NCI-H526 treated with DMSO at 0.1 percent for 48 hours (cell line): Measurements from ENCODE around the gene TMC1.
"Not testable (repeated sequence)": the region's sequence is repeated elsewhere in the genome, so short reads cannot be mapped to it uniquely, and the experiment has no call there.

Experiments
- DNase-seq: peaks from one replicate; lab custom pipeline; 2025; lab: John Stamatoyannopoulos, UW

The TMC1 gene

DNA sequence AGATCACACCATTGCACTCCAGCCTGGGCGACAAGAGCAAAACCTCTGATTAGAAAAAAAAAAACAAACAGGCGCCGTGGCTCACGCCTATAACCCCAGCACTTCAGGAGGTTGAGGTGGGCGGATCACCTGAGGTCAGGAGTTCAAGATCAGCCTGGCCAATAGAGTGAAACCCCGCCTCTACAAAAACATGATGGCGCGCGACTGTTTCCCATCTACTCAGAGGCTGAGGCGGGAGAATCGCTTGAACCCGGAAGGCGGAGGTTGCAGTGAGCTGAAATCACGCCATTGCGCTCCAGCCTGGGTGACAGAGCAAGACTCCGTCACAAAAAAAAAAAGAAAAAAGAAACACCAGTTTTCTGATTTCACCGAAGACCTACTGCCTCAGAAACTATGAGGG, at the start of gene TMC1:
Gene TMC1 (plus strand): TSS at position 193 of the 400 bp plus-strand sequence. CDS start 127,041 bp downstream, outside the sequence.
- DNase-seq: not testable (repeated sequence)

GRCh38 chr9:72473474-72474261, 47.7 kb upstream of the TMC1 start:
- DNase-seq: no peak

GRCh38 chr9:72474676-72475075, 46.7 kb upstream of the TMC1 start:
- DNase-seq: no peak

GRCh38 chr9:72476100-72476499, 45.3 kb upstream of the TMC1 start:
- no peak for DNase-seq

GRCh38 chr9:72476617-72477437, 44.6 kb upstream of the TMC1 start:
- DNase-seq: no peak

DNA sequence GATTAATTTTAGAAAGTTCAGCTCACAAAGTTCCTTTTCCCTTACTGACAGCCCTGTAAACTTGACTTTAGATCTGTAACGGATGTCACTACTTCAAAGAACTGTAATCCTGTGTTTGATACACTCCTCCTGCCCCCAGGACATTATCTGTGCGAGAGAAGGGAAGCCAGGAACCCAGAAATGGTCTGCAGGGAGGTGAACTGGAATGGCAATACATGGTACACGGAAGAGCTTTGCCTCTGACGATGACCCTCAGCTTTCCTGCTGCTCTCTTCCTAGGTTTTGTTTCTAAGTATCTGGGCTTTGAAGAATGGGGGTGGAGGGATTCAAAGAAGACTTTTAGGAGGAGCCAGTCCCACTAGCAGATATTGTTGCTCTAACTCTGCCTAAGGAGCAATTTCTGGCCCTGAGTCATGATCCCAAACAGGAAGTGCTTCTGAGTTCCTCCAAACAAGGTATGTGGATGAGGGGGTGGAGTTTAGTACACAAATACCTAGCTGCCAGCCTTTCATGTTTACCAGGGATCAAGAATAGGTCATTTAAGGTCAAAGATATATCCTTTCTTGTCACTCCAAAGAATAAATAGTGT, 43.4 kb upstream of the TMC1 start:
- no peak for DNase-seq

DNA sequence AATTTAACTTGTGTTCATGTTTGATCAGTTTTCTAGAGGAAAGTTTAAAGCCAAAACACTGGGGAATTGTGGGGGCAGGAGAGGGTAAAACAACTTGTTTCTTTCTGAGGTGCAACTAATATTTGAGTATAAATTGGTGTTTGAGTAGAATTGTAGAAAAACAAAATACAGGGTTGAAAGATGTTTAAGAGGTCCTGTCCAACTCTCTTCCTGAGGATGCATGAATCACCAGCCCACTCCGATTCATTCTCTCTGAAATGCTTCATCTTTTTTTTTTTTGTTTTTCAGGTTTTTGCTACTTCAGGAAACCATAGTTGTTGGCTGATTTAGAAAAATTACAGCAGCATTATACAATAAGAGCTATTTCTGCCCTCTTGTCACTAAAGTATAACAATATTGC, 42.4 kb upstream of the TMC1 start:
- no peak for DNase-seq

DNA sequence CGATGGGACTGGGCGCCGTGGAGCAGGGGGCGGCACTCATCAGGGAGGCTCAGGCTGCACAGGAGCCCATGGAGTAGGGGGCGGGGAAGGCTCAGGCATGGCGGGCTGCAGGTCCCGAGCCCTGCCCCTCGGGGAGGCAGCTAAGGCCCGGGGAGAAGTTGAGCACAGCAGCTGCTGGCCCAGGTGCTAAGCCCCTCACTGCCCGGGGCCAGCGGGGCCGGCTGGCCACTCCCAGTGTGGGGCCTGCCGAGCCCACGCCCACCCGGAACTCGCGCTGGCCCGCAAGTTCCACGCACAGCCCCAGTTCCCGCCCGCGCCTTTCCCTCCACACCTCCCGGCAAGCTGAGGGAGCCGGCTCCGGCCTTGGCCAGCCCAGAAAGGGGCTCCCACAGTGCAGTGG, 41.1 kb upstream of the TMC1 start:
- DNase-seq: not testable (repeated sequence)

- no peak for DNase-seq
These were observed 40.5 kb upstream of the TMC1 start for GRCh38 chr9:72480921-72481320.

- DNase-seq: no peak
These were observed 35.4 kb upstream of the TMC1 start for GRCh38 chr9:72485821-72486593.

DNA sequence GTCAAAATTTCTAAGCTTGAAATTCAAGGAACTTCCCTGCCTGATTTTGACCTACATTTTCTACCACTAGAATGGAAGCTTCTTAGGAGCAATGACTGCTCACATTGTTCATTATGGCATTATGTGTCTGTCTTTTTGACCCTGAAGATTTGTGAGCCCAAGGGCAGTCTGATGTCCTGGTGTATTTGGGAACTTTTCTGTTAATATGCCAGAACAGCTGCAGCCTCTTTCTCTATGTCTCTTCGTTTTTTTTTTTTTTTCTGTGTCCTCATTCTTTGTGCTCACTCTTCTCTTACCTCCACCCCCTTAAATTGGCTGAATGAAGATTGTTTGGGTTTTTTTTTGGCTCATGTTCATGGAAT, 34.8 kb upstream of the TMC1 start:
- no peak for DNase-seq

DNA sequence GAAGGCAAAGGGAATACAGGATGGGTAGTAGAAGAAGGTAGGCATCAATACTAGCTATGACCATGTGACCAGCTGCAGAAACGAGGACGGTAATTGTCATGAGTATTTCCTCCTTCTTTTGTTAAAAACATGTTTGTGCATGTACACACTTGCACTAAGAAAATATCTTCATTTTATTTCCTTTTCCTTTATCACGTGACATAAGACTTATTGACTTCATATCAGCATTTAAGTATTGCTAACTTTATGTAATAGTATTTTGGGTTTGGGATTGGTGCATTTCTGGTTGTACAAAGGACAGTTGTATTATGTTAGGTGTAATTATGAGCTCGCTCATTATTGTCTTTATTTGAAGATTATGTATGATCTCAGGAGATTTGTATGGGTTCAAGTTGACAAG, 33.7 kb upstream of the TMC1 start:
- not testable (repeated sequence) for DNase-seq

- no peak for DNase-seq
These were observed 31.4 kb upstream of the TMC1 start for GRCh38 chr9:72489986-72490385.

GRCh38 chr9:72491242-72491641, 30.2 kb upstream of the TMC1 start:
- DNase-seq: no peak

DNA sequence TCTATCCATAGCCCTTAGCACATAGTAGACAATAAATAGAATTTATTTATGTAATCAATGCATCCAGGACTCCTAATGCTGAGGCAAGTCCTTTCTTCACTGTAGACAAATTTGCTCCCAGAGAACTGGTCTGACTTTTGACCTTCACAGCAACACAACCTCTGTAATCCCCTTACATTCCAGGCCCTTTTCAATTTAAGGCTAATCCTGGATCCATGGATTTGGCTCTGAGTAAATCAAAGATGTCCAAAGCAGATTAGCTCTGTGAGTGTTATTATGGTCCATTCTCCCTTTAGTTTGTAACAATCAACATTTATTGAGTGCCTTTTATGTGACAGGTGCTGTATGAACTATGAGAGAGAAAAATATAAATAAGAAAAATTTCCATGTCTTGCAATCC, 27.4 kb upstream of the TMC1 start:
- no peak for DNase-seq

GRCh38 chr9:72497447-72498046, 23.9 kb upstream of the TMC1 start:
- DNase-seq: no peak

DNA sequence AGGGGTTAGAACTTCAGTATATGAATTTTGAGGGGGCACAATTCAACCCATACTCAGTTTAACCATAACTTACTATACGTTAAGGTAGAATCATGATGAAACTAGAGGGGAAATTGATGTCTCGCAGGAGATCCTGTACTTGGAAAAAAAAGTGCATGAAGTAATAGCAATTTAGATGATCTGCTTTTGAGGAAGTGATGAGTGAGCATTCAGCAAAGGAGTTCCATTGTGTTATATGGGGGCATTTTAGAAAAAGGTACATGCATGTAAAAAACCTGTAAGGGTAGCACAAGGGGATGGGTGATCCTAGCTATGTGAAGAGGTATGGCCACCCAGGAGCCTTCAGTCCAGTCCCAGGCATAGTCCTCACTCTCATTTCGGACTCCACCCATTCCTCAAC, 14.8 kb upstream of the TMC1 start:
- DNase-seq: no peak

- DNase-seq: no peak
These were observed 12.4 kb upstream of the TMC1 start for GRCh38 chr9:72509053-72509452.

DNA sequence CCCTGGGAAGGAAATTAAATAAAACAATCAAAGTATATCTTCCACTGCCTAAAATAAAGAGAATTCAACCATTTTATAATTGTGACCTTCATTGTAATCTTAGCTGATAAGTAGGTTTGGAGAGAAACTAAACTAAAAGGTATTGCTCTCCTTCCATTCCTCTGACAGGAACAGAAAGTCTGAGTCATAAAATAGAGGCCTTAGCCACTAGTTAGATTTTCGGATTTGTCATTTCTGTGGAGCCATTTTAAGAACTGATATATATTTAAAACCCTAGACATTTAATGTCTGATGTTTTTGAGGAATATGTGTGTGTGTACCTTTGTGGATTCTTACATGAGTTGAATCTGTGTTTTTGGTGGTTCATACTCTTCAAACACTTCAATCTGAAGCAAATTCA, 11.8 kb upstream of the TMC1 start:
- no peak for DNase-seq

DNA sequence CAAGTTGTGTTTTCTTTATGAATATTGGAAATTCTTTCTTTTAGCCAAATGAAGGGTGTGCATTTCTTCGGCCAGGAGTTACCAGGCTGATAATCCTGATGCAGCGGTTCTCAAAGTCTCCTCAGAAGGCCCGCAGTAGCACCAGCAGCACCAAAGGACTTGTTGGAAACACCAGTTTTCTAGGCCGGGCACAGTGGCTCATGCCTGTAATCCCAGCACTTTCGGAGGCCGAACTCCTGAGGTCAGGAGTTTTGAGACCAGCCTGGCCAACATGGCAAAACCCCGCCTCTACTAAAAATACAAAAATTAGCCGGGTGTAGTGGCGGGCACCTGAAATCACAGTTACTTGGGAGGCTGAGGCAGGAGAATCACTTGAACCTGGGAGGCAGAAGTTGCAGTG, 397 bp upstream of the TMC1 start:
- DNase-seq: not testable (repeated sequence)

DNA sequence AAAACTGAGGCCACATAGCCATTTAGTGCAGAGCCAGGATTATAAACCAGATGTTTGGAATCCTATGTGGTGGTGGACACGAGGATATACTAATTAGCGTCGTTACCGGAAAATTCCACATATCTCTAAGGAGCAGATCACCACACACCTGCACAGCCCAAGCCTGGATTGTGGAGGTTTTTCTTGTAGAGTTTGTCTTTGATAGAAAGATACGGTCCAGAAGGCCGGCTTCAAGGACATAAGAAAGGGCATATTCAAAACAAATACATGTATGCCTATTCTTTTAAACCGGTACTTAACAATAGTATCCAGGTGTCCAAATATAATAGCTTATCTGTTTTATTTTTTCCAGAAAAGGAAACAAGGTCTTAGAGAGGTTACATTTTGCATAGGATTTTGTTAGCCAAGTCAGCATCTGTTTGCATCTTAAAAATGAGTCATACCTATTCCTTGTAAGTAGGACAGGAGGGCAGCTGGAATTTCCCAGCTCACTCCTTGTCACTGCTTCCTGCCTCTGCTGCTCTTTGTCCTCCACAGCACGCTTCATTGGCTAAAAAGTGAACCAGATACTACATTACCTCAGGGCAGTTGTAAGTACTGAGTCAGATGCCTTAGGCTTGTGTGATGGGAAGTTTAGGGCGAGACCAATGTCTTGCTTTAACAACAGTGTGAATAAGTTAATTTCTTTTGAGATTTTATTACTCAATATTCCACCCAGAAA, 3.6 kb downstream of the TMC1 start:
- DNase-seq: no peak
